GM12874 (cell line): ENCODE data around the gene CCL21.
A peak's percentile ranks its signal among the peaks of the same experiment; 100 is the strongest.

Experiments used
- TF ChIP-seq, protein P1 (sequence below): IDR thresholded peaks from 2 replicates; pipeline ENCODE4 v1.5.1; 2011; ENCODE audit warnings: low read depth, mild to moderate bottlenecking, control low read depth, low read length, moderate library complexity; ENCODE audit not compliant: insufficient read depth

Gene CCL21

DNA sequence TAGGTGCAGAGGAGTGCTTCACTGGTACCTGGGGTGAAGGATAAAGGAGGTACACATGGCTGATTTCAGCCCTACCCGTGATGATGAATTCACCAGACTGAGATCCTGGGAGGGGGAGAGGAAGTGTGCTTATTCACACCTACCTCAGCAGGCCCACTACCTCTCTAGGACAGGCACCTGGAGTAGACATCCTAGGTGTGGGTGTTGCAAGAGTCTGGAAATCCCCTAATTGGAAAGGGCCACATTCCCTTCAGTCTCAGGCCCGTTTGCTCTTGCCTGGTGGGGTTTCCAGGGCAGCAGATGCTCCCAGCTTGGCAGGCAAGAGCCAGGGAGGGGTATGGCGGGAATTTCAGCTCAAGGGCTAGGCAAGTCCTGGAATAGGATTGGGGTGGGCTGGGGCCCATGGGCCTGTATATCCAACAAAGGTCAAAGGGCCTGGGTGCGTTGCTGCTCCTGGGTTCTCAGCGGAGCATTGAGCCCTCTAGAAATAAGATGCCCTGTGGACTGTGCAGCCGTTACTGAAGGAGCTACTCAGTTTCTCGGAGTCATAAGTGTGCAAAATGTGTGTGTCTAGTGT, 5.8 kb upstream of the CCL21 start:
- TF ChIP-seq, protein P1, sequence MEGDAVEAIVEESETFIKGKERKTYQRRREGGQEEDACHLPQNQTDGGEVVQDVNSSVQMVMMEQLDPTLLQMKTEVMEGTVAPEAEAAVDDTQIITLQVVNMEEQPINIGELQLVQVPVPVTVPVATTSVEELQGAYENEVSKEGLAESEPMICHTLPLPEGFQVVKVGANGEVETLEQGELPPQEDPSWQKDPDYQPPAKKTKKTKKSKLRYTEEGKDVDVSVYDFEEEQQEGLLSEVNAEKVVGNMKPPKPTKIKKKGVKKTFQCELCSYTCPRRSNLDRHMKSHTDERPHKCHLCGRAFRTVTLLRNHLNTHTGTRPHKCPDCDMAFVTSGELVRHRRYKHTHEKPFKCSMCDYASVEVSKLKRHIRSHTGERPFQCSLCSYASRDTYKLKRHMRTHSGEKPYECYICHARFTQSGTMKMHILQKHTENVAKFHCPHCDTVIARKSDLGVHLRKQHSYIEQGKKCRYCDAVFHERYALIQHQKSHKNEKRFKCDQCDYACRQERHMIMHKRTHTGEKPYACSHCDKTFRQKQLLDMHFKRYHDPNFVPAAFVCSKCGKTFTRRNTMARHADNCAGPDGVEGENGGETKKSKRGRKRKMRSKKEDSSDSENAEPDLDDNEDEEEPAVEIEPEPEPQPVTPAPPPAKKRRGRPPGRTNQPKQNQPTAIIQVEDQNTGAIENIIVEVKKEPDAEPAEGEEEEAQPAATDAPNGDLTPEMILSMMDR, result no peak

DNA sequence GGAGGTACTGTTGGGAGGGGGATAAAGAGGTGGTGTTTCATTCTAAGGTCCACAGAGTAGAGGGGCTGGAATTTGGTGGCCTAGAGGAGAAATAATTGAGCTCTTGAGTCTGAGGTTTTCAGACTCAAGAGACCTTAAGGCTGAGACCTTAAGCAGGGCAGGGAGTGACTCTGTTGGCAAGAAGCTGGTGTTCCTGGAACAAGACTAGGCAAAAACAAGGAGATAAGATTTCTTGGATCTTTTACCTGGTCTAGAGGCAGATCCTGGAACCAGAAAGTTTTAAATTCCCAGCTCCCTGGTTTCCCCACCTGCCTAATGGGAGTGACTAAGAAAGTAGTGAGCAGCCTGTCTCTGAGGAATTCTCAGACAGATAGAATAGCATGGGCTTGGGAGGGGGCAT, 4.1 kb upstream of the CCL21 start:
- TF ChIP-seq, protein P1, result no peak

DNA sequence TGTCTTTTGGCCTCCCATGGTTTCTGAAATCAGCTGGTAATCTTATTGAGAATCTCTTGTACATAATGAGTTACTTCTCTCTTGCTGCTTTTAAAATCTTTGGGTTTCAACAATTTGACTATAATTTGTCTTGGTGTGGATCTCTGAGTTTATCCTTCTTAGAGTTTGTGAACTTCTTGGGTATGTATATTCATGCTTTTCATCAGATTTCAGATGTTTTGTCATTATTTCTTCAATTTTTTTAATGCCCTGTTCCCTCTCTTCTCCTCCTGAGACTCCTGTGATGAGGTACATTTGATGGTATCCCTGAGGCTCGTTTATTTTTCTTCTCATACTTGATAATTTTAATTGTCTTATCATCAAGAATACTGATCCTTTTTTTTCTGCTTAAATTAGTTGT, 2.2 kb upstream of the CCL21 start:
- TF ChIP-seq, protein P1, result no peak

DNA sequence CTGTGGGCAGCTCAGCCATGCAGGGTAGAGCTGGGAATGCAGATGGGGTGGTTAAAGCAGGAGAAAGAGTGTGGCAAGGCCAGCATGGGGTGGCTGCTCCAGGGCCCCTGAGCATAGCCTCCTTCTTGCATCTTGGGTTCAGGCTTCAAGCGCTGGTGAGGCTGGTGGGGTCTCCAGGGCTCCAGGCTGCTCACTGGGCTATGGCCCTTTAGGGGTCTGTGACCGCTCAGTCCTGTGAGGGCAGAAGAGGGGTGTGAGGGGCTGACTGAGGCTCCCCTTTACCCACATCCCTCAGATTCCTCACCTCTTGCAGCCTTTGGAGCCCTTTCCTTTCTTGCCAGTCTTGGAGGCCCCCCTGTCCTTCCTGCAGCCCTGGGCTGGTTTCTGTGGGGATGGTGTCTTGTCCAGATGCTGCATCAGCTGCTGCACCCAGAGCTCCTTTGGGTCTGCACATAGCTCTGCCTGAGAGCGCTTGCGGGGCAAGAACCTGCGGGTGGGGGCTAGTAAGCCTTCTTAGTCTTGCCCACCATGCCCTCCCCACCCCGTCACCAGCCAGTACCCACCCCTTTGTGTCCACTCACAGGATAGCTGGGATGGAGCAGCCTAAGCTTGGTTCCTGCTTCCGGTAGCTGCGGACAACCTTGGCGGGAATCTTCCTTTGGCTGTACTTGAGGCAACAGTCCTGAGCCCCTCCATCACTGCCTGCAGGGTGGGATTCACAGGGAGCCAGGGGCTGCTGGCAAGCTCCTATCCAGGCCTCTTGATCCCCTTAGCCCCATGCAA, 549 bp downstream of the CCL21 start:
- TF ChIP-seq, protein P1, result no peak

DNA sequence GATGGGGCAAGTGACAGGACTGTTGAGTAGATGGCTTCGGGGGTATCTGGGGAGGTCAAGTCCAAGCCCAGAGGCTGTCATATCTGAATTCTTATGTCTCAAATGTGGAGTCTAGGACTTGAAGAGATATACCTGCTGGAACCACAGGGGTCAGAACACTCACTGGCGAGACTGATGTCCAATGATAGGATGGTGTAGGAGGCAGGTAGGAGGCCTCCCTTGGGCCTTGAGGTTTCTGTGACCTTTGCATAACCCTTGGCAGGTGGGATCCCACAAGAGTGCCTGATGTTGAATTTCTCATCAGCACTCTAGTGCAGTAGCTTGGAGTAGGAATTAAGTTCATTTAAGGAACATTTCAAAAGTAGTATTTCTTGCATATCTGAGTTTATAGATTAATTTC, 2.8 kb downstream of the CCL21 start:
- TF ChIP-seq, protein P1, result no peak

DNA sequence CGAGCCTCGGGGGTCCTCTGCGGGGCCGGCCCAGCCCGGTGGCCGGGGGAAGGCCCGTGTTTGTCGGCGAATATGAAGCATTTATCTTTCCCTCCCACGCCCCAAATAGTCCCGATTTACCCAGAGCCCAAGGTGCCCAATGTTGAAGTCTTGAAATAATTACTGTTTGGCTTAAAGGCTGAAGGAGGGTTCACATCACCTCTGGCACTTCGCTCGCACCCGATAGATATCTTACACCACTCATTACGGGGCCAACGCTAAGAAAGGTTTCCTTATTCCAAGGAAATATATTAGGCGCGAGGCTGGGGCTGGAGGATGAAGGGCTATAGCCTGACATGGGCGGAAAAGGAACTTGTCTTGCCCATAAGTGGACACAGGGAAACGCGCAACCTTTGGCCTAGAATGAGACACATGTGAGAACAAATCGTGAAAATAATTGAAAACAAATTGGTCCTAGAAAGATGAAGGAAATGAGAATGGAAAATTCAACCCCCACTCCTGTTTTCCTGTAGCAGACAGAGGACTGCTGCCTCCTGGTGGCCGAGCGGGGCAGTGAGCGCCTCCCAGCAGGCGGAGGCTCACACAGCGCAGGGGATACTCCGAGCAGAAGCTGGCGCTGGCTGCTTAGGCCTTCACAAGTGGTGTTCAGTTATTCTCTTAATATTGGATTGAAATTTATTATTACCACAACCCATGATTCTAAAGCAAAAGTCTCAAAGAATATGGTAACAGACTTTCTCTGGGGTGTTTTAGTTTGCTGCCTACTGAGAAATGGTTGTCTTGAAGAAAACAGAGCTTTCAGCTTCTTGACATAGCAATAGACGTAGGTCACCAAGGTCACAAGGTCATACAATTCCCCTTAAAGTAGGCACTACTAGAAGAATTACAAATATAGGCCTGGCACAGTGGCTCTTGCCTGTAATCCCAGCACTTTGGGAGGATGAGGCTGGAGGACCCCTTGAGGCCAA, 7.9 kb downstream of the CCL21 start:
- TF ChIP-seq, protein P1, result peak; percentile 92

DNA sequence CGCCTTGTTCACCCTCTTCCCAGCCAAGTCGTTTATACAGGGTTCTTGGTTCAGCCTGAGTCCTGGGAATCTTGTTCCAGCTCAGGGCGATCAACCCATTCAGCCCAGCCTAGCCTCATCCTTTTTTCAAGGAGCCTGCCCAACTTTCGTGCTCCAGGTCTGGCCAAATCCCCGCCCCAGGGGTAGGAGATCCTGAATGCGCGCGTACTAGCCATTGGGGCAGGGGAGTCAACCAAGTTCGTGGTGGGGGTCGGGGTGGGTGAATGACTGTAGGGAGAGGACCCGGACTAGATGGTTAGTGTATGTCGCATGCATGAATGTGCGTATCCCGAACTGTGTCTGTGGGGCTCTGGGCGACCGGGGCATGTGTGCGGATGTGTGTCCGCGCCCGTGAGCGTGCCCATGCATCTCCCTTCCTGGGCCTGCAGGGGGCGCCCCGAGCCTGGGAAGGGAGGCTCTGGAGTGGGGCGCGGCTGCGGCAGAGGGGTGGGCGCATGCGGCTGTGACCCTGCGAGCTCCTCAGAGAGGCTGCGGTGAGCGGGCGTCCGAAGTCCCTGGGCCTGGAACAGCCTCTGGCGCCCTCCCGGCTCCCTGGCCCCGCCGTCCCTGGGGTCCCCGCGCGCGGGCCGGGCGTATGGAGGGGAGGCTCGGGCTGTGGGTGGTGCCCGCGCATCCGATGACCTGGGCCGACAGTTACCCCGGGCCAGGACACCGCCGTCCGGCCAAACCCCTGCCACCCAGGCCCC, 8.7 kb downstream of the CCL21 start:
- TF ChIP-seq, protein P1, result peak; percentile 89
